NCI-H1105 (cell line): ENCODE measurements around the gene IL10RB.
"Not testable (repeated sequence)": the region's sequence is repeated elsewhere in the genome, so short reads cannot be mapped to it uniquely, and the experiment has no call there.

Experiments
- DNase-seq: peaks from one replicate; lab custom pipeline; 2025; lab: John Stamatoyannopoulos, UW

IL10RB gene

DNA sequence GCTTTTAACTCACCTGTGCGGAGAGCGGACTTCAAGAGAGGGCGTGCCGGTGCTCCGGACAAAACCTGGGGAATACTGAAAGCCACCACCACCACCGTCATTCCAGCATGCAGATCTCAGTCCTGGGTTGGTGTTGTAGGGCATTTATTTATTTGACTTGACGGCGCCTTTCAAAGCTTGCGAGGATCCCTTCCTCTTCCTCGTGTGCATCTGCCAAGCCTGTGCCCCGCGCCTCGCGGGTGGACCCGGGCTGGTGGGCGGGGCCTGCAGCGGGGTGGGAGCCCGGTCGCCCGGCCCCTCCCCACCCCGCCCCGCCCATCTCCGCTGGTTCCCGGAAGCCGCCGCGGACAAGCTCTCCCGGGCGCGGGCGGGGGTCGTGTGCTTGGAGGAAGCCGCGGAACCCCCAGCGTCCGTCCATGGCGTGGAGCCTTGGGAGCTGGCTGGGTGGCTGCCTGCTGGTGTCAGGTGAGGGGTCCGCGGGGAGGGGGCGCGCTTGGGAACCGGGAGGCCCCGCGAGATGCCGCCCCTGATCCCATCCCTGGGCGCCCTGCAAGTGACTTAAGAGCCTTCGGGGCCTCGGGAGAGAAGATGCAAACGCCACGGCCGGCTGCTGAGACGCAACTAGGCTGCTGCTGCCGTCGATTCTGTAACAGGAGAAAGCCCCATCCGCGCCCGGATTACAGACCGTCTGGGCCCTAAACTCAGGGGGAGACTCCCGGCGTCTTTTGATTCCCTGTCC lies at the start of gene IL10RB:
Gene IL10RB (plus strand): TSS at position 318 of the 739 bp plus-strand sequence. CDS start 99 bp downstream, at position 417.
- peak; percentile 75 for DNase-seq

DNA sequence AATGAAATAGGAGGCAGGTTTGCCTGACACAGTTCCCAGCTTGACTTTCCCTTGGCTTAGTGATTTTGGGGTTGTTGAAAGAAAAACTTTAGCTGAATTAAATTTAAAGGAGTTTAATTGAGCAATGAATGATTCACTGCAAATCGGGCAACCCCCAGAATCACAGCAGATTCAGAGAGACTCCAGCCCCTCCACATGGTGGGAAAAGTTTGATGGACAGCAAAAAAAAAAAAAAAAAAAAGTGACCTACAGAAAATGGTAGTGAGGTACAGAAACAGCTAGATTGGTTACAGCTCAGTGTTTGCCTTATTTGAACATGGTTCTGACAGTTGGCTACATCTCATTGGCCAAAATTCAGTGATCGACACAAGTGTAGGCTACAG lies 49.0 kb upstream of the IL10RB start:
- DNase-seq: no peak

DNA sequence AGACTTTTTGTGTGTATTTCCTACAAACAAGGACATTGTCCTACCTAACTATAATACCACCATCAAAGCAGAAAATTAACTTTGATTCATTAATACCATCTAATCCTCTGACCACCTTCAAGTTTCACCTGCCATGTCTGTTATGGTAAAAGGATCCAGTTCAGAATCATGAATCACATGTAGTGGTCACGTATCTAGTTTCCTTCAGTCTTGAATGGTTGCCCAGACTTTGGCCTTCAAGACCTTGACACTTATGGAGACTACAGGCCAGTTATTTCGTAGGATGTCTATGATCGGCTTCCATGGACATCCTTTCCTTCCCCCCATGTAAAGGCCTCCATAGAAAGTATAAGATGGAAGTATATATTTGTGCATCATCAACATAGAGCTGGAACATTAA lies 46.9 kb upstream of the IL10RB start:
- DNase-seq: no peak

DNA sequence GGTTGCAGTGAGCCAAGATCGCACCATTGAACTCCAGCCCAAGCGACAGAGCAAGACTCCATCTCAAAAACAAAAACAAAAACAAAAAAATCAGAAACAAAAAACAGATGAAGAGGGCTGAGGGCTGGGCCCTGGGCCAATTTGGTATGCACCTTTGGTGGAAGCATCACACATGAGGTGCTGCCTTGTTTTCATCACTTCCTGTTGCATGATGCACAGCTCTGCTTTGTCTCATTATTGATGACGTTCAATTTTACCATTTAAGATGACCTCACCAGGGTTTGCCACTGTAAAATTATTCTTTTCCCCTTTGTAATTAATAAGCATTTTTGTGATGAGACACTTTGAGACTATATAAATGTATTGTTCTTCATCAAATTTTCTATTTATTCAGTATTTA lies 46.2 kb upstream of the IL10RB start:
- no peak for DNase-seq

DNA sequence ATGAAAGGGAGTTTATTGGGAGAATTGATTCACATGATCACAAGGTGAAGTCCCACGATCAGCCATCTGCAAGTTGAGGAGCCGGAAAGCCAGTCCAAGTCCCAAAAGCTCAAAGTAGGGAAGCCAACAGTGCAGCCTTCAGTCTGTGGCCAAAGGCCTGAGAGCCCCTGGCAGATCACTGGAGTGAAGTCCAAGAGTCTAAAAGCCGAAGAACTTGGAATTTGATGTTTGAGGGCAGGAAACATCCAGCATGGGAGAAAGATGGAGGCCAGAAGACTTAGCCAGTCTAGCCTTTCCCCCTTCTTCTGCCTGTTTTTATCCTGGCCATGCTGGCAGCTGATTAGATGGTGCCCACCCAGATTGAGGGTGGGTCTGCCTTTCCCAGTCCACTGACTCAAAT lies 40.8 kb upstream of the IL10RB start:
- not testable (repeated sequence) for DNase-seq

DNA sequence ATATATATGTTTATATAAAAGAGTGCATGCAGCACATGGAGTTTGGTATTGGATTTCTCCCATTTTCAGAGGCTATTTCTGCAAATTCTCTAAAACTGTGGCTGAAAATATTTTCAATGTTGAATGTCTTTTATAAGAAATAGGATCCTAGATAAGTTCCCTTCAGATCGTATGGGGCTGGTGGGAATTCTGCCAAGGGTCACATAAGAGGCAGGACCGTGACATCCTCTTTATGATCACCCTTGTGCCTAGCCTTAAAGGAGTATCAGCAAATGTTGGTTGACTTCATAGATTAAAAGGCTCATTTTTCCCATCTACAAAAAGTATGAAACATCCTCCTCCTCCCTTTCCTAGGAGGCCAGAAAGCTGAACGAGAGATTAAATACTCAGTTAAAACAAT lies 37.7 kb upstream of the IL10RB start:
- no peak for DNase-seq

DNA sequence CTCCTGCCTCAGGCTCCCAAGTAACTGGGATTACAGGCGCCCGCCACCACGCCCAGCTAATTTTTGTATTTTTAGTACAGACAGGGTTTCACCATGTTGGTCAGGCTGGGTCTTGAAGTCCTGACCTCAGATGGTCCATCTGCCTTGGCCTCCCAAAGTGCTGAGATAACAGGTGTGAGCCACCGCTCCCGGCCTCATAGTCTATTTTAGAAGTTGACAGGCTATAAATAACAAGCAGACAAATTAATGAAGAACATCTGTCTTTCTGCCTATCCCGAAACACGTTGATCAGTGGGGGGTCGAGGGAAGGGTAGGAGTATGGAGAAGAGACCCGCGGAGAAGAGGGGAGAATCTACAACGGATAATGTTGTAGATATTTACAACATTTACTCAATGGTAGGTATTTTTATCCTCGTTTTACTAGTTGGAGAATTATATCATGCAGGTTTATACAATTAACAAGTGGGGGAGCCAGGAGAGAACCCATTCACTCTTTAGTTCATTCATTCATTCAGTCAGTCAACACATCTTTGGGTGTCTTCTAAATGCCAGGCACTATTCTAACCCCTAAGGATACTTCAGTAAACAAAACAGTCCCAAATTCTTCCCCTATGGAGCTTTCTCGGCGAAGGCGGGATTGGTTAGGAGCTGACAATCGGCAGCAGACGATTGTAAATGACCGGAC lies 36.9 kb upstream of the IL10RB start:
- DNase-seq: no peak

DNA sequence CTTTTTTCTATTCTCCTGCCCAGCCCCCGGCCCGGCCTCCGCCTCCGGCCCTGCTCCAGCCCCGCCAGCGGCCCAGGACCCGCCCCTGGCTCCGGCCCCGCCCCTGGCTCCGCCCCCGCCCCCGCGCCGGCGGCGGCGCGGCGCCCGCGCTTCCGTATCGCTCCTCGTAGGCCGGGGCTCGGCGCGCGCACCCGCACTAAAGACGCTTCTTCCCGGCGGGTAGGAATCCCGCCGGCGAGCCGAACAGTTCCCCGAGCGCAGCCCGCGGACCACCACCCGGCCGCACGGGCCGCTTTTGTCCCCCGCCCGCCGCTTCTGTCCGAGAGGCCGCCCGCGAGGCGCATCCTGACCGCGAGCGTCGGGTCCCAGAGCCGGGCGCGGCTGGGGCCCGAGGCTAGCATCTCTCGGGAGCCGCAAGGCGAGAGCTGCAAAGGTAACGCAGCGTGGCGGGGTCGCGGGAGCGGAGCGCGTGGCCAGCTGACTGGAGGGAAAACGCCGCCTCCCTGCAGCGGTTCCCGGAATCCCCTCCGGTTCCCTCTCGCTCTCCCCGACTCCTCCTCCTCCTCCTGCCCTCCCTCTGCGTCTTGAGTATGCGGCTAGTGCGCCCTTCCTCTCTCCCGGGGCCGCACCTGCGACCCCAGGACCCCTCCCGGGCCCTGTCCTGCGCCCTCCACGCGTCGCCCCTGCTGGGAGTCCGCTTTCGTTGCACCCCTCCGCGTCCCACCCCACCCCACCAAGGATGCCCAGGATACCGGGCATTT lies 36.2 kb upstream of the IL10RB start, which contains the start of gene IFNAR2:
Gene IFNAR2 (plus strand): TSS at position 155 of the 761 bp plus-strand sequence. CDS start 11,985 bp downstream, outside the sequence.
- DNase-seq: peak; percentile 64

DNA sequence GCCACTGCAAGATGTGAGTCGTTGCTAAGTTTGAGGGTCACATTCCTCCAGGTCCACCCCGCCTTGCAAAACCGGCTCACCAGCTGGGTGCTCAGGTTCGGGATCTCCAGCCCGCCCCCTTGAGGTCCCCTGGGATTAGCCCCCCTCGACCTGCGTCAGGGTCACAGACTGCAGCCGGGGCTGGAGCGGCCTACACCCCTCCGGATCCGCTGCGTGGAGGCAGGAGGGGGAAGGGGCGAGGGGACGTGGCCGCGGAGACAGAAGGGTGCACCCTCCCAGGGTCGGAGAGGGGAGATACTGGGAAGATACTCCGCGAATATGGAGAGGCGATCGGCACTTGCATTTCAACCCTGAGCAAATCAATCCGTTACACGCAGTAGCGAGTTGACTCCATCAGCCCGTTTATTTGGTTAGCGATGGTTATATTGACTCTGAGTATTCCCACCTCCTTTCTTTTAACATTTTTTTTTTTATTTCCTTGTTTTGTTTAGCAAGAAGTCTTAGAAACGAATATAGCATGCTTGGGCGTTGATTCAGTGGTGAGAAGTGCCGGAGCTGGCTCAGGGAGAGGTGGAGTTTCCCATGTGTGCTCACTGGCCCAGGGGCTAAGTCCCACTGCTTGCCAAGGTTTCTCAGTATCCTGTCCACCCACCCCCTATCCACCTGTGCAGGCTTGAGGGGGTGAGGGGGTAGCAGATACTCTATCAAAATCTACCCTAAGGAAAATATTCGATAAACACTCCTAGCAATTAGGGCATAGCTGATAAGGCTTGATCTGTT lies 35.4 kb upstream of the IL10RB start:
- DNase-seq: peak; percentile 10

DNA sequence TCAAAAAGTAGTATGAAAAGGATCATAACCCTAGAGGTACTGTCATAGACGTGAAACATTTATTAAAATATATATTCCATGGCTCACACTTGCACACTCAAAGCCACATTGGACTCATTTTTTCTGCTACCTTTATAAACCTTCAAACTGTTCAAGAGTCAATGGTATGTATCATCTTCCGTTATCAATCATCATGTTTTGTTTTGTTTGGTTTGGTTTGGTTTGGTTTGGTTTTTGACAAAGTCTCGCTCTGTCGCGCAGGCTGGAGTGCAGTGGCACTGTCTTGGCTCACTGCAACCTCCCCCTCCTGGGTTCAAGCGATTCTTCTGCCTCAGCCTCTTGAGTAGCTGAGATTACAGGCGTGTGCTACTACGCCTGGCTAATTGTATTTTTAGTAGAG lies 34.6 kb upstream of the IL10RB start:
- no peak for DNase-seq

DNA sequence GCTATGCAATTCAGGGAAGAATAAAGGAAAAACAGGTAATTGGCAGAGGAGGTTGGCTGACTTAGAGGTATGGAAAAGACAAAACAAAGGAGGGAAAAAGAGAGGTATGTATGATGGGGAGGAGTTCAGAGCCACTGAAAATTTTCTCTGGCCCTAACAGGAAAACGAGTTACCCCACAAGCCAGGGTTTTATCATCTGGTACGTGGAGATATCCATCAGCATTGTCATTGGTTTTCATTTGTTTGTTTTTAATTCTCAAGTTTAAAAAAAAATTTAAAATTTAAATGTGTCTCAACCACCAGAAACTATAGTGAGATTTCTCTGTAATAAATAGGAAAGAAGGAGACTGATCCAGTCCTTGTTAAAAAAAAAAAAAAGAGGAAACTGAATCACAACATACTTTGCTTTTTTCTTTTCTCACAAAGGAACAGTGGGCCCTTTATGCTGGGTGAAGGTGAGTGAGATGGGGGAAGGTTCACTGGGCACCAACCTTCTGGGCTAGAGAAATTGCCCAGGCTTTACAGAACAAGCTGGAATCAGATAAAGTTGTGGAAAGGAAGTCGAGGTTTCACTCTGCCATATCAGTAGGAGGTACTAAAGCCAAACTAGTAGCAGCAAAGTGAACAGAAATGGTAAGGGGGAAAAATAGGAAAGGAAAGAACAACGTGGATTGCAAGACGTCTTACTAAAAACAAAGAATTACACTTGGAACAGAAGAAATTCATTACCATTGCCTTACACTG lies 33.7 kb upstream of the IL10RB start:
- DNase-seq: no peak

DNA sequence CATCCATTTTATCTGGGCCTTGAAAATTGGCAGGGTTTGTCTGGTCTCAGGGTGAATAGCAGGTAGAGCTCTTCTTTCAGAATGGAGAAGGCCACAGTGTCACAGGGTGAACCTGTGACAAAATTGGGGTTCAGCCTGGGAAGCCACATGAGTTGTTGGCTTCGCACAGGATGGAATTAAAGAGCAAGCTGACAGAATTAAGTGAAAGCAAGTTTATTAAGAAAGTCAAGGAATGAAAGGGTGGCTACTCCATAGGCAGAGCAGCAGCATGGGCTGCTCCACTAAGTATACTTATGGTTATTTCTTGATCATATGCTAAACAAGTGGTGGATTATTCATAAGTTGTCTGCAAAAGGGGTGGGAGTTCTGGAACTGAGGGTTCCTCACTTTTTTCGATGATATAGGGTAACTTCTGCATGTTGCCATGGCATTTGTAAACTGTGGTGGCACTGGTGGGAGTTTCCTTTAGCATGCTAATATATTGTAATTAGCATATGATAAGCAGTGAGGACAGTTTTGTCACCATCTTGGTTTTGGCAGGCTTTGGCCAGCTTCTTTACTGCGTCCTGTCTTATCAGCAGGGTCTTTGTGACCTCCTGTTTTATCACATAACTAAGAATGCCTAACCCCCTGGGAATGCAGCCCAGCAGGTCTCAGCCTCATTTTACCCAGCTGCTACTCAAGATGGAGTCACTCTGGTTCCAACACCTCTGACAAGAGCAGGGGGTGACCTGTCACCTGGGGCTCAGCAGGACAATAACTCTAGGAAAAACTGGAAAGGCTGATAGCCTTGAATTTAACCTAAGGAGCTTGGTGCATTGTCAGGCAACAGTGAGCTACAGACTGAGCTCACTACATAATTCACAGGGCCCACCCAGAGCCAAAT lies 31.3 kb upstream of the IL10RB start:
- no peak for DNase-seq

DNA sequence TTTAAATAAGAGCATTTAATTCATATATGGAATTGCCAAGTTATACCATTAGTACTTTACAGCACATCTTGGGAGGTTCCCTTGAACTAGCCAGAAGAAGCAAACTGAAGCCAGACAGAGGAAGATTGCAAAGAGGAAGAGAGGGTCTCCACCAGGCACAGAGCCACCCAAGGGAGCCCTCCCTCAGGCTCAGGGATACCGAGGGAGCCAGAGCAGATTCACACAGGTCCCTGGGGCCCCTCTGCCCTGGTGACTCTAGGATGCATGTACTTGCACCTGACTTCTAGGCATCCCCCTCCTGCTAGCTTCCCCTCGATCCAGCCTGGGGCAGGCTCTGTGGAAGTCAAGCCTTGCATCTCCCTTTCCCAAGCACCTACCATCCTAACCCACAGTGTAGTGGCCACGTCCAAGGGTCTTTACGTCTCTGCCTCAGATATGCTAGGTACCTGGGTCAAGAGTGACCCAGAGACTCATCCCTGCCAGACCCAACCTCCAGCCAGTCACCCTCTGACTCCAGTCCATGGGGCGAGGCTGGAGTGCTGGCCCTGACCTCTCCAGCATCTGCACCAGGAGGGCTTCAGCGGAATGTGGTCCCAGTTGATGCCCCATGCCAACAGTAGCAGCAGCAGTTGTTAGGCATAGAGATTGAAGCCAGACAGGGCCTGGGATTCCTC lies 30.0 kb upstream of the IL10RB start:
- no peak for DNase-seq

DNA sequence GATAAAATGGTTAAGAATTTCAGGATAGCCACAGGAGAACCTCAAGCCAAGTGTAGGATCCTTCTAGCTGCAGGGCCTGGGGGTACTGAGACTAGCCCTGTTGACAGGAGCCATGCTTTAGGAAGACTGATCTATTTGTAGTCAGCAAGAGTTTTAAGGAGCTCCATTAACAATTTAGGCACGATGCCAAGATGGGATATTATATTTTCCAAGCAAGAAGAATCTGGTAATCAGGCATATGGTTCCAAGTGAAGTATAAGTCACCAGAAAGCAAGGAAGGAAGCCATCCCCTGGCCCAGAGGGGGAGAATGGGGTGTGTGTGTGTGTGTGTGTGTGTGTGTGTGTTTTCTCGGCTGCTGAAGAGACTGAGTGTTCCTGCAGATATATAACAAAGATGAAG lies 29.4 kb upstream of the IL10RB start:
- no peak for DNase-seq

DNA sequence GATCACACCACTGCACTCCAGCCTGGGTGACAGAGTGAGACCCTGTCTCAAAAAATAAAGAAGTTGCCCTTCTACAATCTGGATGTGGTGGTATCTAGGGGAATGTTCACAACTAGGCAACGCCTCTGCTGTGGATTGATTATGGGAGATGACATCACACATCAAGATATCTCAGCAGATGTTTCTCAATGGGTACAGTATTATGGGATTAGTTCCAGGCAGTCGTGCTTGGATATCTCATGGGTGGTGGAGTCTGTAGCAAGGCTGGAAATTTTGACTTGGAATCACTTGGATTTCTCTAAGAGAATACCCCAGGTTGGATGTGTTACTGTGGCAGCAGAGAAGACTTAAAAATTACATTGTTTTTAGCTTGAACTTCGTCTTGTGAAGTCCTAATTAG lies 28.7 kb upstream of the IL10RB start:
- DNase-seq: no peak

DNA sequence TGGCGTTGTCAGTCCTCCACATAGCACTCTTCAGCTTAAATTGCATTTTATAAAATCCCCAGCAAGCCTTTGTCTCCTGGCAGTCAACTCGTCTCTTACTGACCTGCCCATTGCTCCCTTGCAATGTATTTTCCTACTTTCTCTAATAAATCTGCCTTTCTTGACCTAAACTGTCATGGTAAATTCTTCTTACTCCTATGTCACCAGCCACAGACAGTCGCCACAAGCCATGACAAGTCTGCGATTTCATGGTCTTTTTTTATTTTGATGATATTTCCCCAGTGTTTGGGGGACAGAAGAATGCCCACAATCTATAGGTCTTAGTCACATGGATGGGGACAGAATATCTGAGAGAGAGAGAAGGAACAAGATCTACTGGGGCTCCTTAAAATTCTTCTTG lies 28.0 kb upstream of the IL10RB start:
- DNase-seq: no peak

DNA sequence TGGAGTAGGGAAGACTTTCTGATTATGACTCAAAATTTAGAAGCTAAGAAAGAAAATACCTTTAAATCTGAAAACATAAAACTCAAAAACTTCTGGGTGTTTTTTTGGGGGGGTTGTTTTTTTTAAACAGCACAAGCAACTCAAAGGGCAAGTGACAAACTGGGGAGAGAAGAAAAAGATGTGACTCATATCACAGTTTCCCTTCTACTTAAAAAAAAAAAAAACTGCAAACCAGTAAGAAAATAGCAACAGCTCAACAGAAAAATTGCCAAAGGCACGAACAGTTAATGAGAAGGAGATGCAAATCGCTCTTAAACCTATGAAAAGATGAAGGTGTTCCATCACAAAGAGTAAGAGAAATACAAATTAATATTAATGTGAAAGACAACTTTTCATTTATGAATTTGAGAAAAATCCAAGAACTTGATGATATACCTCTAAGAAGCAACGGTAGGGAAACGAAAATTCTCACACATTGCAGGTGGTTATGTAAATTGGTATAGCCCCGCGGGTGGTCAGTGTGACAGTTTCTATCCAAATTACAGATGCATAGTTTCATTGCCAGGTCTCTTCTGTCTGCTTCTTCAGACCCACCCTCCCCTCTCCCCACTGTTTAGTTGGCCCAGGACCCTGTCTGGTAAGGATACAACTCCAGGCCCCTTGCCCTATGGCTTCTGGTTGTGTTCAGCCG lies 27.5 kb upstream of the IL10RB start:
- DNase-seq: no peak

DNA sequence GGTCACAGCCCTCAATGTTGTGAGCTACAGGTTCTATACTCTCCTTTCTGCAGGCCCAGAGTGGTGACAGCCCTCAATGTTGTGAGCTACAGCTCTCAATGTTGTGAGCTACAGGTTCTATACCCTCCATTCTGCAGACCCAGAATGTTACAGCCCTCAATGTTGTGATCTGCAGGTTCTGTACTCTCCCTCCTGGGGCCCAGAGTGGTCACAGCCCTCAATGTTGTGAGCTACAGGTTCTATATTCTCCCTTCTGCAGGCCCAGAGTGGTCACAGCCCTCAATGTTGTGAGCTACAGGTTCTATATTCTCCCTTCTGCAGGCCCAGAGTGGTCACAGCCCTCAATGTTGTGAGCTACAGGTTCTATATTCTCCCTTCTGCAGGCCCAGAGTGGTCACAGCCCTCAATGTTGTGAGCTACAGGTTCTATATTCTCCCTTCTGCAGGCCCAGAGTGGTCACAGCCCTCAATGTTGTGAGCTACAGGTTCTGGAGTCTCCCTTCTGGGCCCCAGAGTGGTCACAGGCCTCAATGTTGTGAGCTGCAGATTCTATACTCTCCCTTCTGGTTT lies 26.5 kb upstream of the IL10RB start:
- DNase-seq: not testable (repeated sequence)

DNA sequence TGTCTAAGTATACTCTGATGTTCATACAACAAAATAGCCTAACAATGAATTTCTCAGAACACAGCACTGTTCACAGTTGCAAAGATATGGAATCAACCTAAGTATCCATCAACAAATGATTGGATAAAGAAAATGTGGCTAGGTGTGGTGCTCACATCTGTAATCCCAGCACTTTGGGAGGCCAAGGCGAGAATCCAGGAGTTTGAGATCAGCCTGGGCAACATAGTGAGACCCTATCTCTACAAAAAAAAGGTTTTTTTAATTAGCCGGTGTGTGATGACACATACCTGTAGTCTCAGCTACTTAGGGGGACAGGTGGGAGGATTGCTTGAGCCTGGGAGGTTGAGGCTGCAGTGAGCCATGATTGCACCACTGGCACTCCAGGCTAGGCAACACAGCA lies 25.8 kb upstream of the IL10RB start:
- no peak for DNase-seq
